H1 (cell line): ENCODE data around the gene SPAG8. TPM values are rescaled to one million over a fixed set of nuclear protein-coding genes. Genes with fewer than 3 reads are reported as not detected.
A peak's percentile ranks its signal among the peaks of the same experiment; 100 is the strongest.

Source experiments
- CTCF ChIA-PET: fragments of 300-600 bp; sonication (Branson Sonifier 250); formaldehyde crosslinking; loops from one replicate; lab custom pipeline; 2021; ENCODE audit not compliant: partially characterized antibody; lab: Charles Lee
- POLR2A ChIA-PET: fragments of 300-600 bp; sonication (Branson Sonifier 250); formaldehyde crosslinking; loops from one replicate; lab custom pipeline; 2021; ENCODE audit warnings: inconsistent platforms; ENCODE audit not compliant: partially characterized antibody; lab: Charles Lee
- DNase-seq, 2 experiments: peaks; one replicate each; pipeline versions ENCODE4 v3.0.0 to v3.0.0-alpha.2; 2010 to 2022; ENCODE audit warnings: low spot score in 2 of 2, low read depth in 1 of 2, mixed read lengths in 1 of 2
- FAIRE-seq: peaks from 2 replicates; lab custom pipeline; 2011; peaks lifted over from hg19 to GRCh38; lab: Jason Lieb, UNC
- H2AFZ ChIP-seq: 2 replicates; pipeline ENCODE4 v1.8.1; 2012; ENCODE audit warnings: low read length, inconsistent platforms
- H2AK5ac ChIP-seq: 2 replicates; pipeline ENCODE4 v1.6.1; 2013; ENCODE audit warnings: low read depth, low read length
- H2BK120ac ChIP-seq: replicated peaks from 2 replicates; pipeline ENCODE3; 2013; ENCODE audit warnings: low read depth, low read length, inconsistent platforms
- H2BK12ac ChIP-seq: 2 replicates; pipeline ENCODE4 v1.6.1; 2013; ENCODE audit warnings: low read depth, low read length
- H2BK15ac ChIP-seq: 2 replicates; pipeline ENCODE4 v1.6.1; 2013; ENCODE audit warnings: low read length
- H2BK20ac ChIP-seq: 2 replicates; pipeline ENCODE4 v1.6.1; 2013; ENCODE audit warnings: low read length
- H2BK5ac ChIP-seq: 2 replicates; pipeline ENCODE4 v1.6.1; 2013; ENCODE audit warnings: low read depth, low read length
- H3K14ac ChIP-seq: 2 replicates; pipeline ENCODE4 v1.6.1; 2013; ENCODE audit warnings: inconsistent platforms; ENCODE audit not compliant: insufficient read length
- H3K18ac ChIP-seq: 2 replicates; pipeline ENCODE4 v1.6.1; 2013; ENCODE audit warnings: low read length; ENCODE audit errors: extremely low read depth
- H3K23ac ChIP-seq: 2 replicates; pipeline ENCODE4 v1.6.1; 2013; ENCODE audit warnings: inconsistent platforms; ENCODE audit not compliant: insufficient read length
- H3K23me2 ChIP-seq: 2 replicates; pipeline ENCODE4 v1.6.1; 2013; ENCODE audit warnings: low read depth, low read length
- H3K27ac ChIP-seq: 2 replicates; pipeline ENCODE4 v1.6.1; 2011; ENCODE audit warnings: low read depth, low read length, inconsistent platforms
- H3K27me3 ChIP-seq, 4 experiments: replicated peaks in 1 of 4; 1 replicate in 1 of 4; 2 replicates in 3 of 4; pipeline versions ENCODE4 v1.6.1 to v1.8.1; 2011 to 2013; ENCODE audit warnings: low read length in 3 of 4, mild to moderate bottlenecking in 3 of 4, inconsistent platforms in 2 of 4, mixed read lengths in 2 of 4, moderate library complexity in 1 of 4; ENCODE audit not compliant: control insufficient read depth in 3 of 4, insufficient read depth in 3 of 4; ENCODE audit errors: extremely low read depth in 1 of 4
- H3K36me3 ChIP-seq, 4 experiments: 2 replicates each; pipeline versions ENCODE4 v1.6.1 to v1.8.1; 2011 to 2013; ENCODE audit warnings: mild to moderate bottlenecking in 4 of 4, low read length in 3 of 4, moderate library complexity in 2 of 4, control low read depth in 1 of 4, inconsistent platforms in 1 of 4; ENCODE audit not compliant: insufficient read depth in 4 of 4, control insufficient read depth in 2 of 4
- H3K4ac ChIP-seq: replicated peaks from 2 replicates; pipeline ENCODE3; 2013; ENCODE audit warnings: low read length, low read depth, mixed read lengths, inconsistent platforms; ENCODE audit not compliant: insufficient read length
- H3K4me1 ChIP-seq, 4 experiments: replicated peaks in 1 of 4; 1 replicate in 1 of 4; 2 replicates in 3 of 4; pipeline versions ENCODE4 v1.6.1 to v1.8.1; 2011 to 2013; ENCODE audit warnings: low read length in 3 of 4, inconsistent platforms in 2 of 4, mixed read lengths in 1 of 4; ENCODE audit not compliant: insufficient read depth in 4 of 4, control insufficient read depth in 3 of 4
- H3K4me2 ChIP-seq, 2 experiments: 2 replicates each; pipeline versions ENCODE4 v1.6.1 to v1.8.1; 2011 to 2013; ENCODE audit warnings: low read depth in 2 of 2, low read length in 2 of 2, control low read depth in 1 of 2, inconsistent platforms in 1 of 2, mild to moderate bottlenecking in 1 of 2; ENCODE audit not compliant: insufficient read depth in 1 of 2
- H3K4me3 ChIP-seq, 4 experiments: fragments of 200-600, 300-600 bp in 1 of 4; sonication (generic), shearing (Covaris generic), sonication (Bioruptor Twin) in 1 of 4; 2 replicates each; pipeline versions ENCODE4 v1.5.1 to v1.8.1; 2011 to 2016; ENCODE audit warnings: low read length in 4 of 4, low read depth in 3 of 4, control low read depth in 2 of 4, inconsistent platforms in 2 of 4, mild to moderate bottlenecking in 2 of 4, mixed read lengths in 1 of 4, moderate library complexity in 1 of 4; ENCODE audit not compliant: insufficient read depth in 2 of 4; ENCODE audit errors: extremely low read depth in 1 of 4
- H3K56ac ChIP-seq: replicated peaks from 2 replicates; pipeline ENCODE3; 2013; ENCODE audit warnings: low read depth, mild to moderate bottlenecking, mixed read lengths, low read length, inconsistent platforms; ENCODE audit not compliant: insufficient read length
- H3K79me1 ChIP-seq: 2 replicates; pipeline ENCODE4 v1.6.1; 2013; ENCODE audit warnings: low read depth, low read length, control low read depth
- H3K79me2 ChIP-seq, 2 experiments: 2 replicates each; pipeline versions ENCODE4 v1.6.1 to v1.8.1; 2012 to 2013; ENCODE audit warnings: low read length in 2 of 2, mild to moderate bottlenecking in 2 of 2, inconsistent platforms in 1 of 2; ENCODE audit not compliant: insufficient read depth in 2 of 2, control insufficient read depth in 1 of 2
- H3K9ac ChIP-seq, 4 experiments: replicated peaks in 1 of 4; 1 replicate in 1 of 4; 2 replicates in 3 of 4; pipeline versions ENCODE4 v1.6.1 to v1.8.1; 2011 to 2013; ENCODE audit warnings: low read depth in 3 of 4, low read length in 3 of 4, control low read depth in 2 of 4, mild to moderate bottlenecking in 2 of 4, moderate library complexity in 2 of 4, inconsistent platforms in 1 of 4; ENCODE audit errors: extremely low read depth in 1 of 4
- H3K9me3 ChIP-seq, 2 experiments: 2 replicates each; pipeline versions ENCODE4 v1.6.1 to v1.8.1; 2012 to 2013; ENCODE audit warnings: mild to moderate bottlenecking in 2 of 2, moderate library complexity in 2 of 2, control low read depth in 1 of 2, inconsistent platforms in 1 of 2, low read depth in 1 of 2, low read length in 1 of 2, mixed read lengths in 1 of 2; ENCODE audit not compliant: insufficient read depth in 2 of 2
- H4K20me1 ChIP-seq, 2 experiments: replicated peaks in 1 of 2; 2 replicates each; pipeline versions ENCODE3 to v1.8.1; 2011 to 2013; ENCODE audit warnings: inconsistent platforms in 2 of 2, low read length in 2 of 2, mild to moderate bottlenecking in 1 of 2; ENCODE audit not compliant: insufficient read depth in 2 of 2, control insufficient read depth in 1 of 2
- H4K5ac ChIP-seq: 2 replicates; pipeline ENCODE4 v1.6.1; 2013; ENCODE audit warnings: low read length, low read depth, mixed read lengths, inconsistent platforms; ENCODE audit not compliant: insufficient read length
- H4K8ac ChIP-seq: 2 replicates; pipeline ENCODE4 v1.8.0; 2013; ENCODE audit warnings: mild to moderate bottlenecking, moderate library complexity, low read length, inconsistent platforms; ENCODE audit not compliant: insufficient read depth; ENCODE audit errors: extremely low read depth
- H4K91ac ChIP-seq: replicated peaks from 2 replicates; pipeline ENCODE3; 2013; ENCODE audit warnings: low read length, mixed read lengths, inconsistent platforms; ENCODE audit not compliant: insufficient read length
- BCL11A ChIP-seq, 2 experiments: IDR thresholded peaks; one replicate each; pipeline ENCODE4 v1.6.1; 2011; ENCODE audit warnings: low read depth in 2 of 2, low read length in 2 of 2, mild to moderate bottlenecking in 2 of 2
- CREB1 ChIP-seq: IDR thresholded peaks from 2 replicates; pipeline ENCODE4 v1.6.1; 2012; ENCODE audit warnings: inconsistent platforms
- HDAC6 ChIP-seq: IDR thresholded peaks from one replicate; pipeline ENCODE4 v1.7.1; 2012; ENCODE audit warnings: low read depth, mild to moderate bottlenecking, inconsistent platforms, low read length, moderate library complexity
- JUN ChIP-seq: IDR thresholded peaks from 2 replicates; pipeline ENCODE4 v1.6.1; 2011; ENCODE audit warnings: low read depth, mild to moderate bottlenecking, improper control_type of control experiment, low read length
- JUND ChIP-seq: IDR thresholded peaks from 2 replicates; pipeline ENCODE4 v1.6.1; 2011; ENCODE audit warnings: mild to moderate bottlenecking, improper control_type of control experiment, low read length
- KDM5A ChIP-seq: fragments of 200-600 bp; IDR thresholded peaks from 2 replicates; pipeline ENCODE4 v1.7.1; 2012; ENCODE audit warnings: mild to moderate bottlenecking, low read length, inconsistent platforms, mixed read lengths
- MAFK ChIP-seq: IDR thresholded peaks from 2 replicates; pipeline ENCODE4 v1.6.1; 2012; ENCODE audit warnings: low read depth, mild to moderate bottlenecking, improper control_type of control experiment, low read length
- NRF1 ChIP-seq: IDR thresholded peaks from 2 replicates; pipeline ENCODE4 v1.6.1; 2011; ENCODE audit warnings: mild to moderate bottlenecking, low read depth, low read length, improper control_type of control experiment
- PHF8 ChIP-seq: fragments of 200-600 bp; sonication (generic); conservative IDR thresholded peaks from 2 replicates; pipeline ENCODE4 v1.7.1; 2012; ENCODE audit warnings: low read depth, mild to moderate bottlenecking, inconsistent platforms, low read length, moderate library complexity
- POU5F1 ChIP-seq: IDR thresholded peaks from 2 replicates; pipeline ENCODE4 v1.6.1; 2011; ENCODE audit warnings: low read depth, mild to moderate bottlenecking, low read length, moderate library complexity
- RFX5 ChIP-seq: IDR thresholded peaks from 2 replicates; pipeline ENCODE4 v1.6.1; 2011; ENCODE audit warnings: low read depth, low read length, improper control_type of control experiment, borderline replicate concordance
- SIN3A ChIP-seq, 2 experiments: IDR thresholded peaks in 1 of 2; conservative IDR thresholded peaks in 1 of 2; 2 replicates each; pipeline ENCODE4 v1.6.1; 2011 to 2012; ENCODE audit warnings: low read length in 2 of 2, improper control_type of control experiment in 1 of 2, low read depth in 1 of 2, mild to moderate bottlenecking in 1 of 2
- SP2 ChIP-seq: IDR thresholded peaks from 2 replicates; pipeline ENCODE4 v1.6.1; 2012; ENCODE audit warnings: mild to moderate bottlenecking, low read length, inconsistent platforms
- TAF1 ChIP-seq: IDR thresholded peaks from 2 replicates; pipeline ENCODE4 v1.6.1; 2011; ENCODE audit warnings: mild to moderate bottlenecking, low read depth, low read length
- TBP ChIP-seq: IDR thresholded peaks from 2 replicates; pipeline ENCODE4 v1.6.1; 2011; ENCODE audit warnings: low read depth, low read length, improper control_type of control experiment
- WGBS, 2 experiments: shearing (Covaris generic) in 1 of 2; methylation state at CpG; one replicate each; pipeline versions ENCODE4 v1.1.6 to v1.1.7; 2013 to 2015; ENCODE audit warnings: low lambda C conversion rate in 2 of 2, mixed read lengths in 2 of 2, inconsistent platforms in 1 of 2, low coverage in 1 of 2, missing lambda C conversion rate in 1 of 2; ENCODE audit not compliant: insufficient replicate concordance in 2 of 2, insufficient coverage in 1 of 2, insufficient read length in 1 of 2; ENCODE audit errors: extremely low coverage in 1 of 2, missing lambda C conversion rate in 1 of 2; 5-methylcytosine and 5-hydroxymethylcytosine counted together
- polyA plus RNA-seq, 7 experiments: library from polyadenylated mRNA; depleted of rRNA in 3 of 7; stranded (reverse) in 5 of 7; unstranded in 2 of 7; fragments of >200 nt in 5 of 7; fragments of 200-250 nt in 2 of 7; gene quantifications; 1 replicate in 5 of 7; 2 replicates in 1 of 7; 4 replicates in 1 of 7; pipeline versions ENCODE4 v1.2.1 to v1.2.3, GENCODE V29; 2011 to 2013; ENCODE audit warnings: missing spikeins in 2 of 7, mixed read lengths in 2 of 7
- total RNA-seq: library from RNA; stranded (reverse); fragmentation: NEBNext Ultra II Directional; extraction: Animal tissue kit (Norgen Biotek cat#: 25700); gene quantifications from 2 replicates; pipeline ENCODE4 v1.2.1, GENCODE V29; 2021

Gene SPAG8
- total and polyA plus RNA-seq, 2 of the 8 experiments (the other 6 are each of a cell fraction or from before 2014, with no cell fraction given): 0.37 to 0.44 TPM

GRCh38 chr9:35835766-35836165 is 23.7 kb upstream of the SPAG8 start:
- Histone ChIP-seq H4K20me1 (no peaks in the 10 kb centered on the region), H3K9ac (no peak overlapping the region), H3K4ac (no peak overlapping the region), H2AFZ (no peak overlapping the region), H3K56ac (no peak overlapping the region), H4K8ac (no peak overlapping the region), H2BK15ac (no peak overlapping the region), H2AK5ac (peak overlapping the region; percentile 10; the same call in 1 of the 2 replicates), H3K27me3 (no peaks in the 10 kb centered on the region; a peak in 1 of 7 replicates), H2BK5ac (no peak overlapping the region), H2BK12ac (no peak overlapping the region), H3K4me3 (no peak overlapping the region), H3K23ac (no peak overlapping the region), H3K4me1 (peaks cover 0 to 3% (median 1%) of the 10 kb centered on the region in 4 experiments; a peak in 4 of 7 replicates), H3K36me3 (no peaks in the 10 kb centered on the region), H3K14ac (no peak overlapping the region), H3K27ac (no peak overlapping the region), H4K91ac (no peak overlapping the region), H3K23me2 (no peaks in the 10 kb centered on the region), H2BK120ac (no peak overlapping the region), H2BK20ac (no peak overlapping the region), H4K5ac (no peak overlapping the region), H3K79me1 (no peaks in the 10 kb centered on the region), H3K18ac (no peak overlapping the region), H3K4me2 (no peak overlapping the region), H3K9me3 (no peaks in the 10 kb centered on the region), H3K79me2 (no peaks in the 10 kb centered on the region)
- WGBS, 2 experiments: 88% methylated on average over 2 of the region's 2 CpGs; no CpG with 5 or more reads in 1 of the 2 experiments
- DNase-seq (no peak), FAIRE-seq (no peak)
- POLR2A ChIA-PET: interaction anchor here (0.9 to 3.2 kb wide), 4 partner anchors 10 to 104 kb away, joined by 3 to 18 read pairs (median 3); partner anchors contain the start of genes CREB3 and TLN1
- CTCF ChIA-PET: interaction anchor here (0.7 to 16.5 kb wide), 34 partner anchors 10 to 211 kb away, joined by 3 to 172 read pairs (median 4); partner anchors contain the start of genes CREB3, FAM221B, HINT2 and NPR2
- TF ChIP-seq TAF1 (no peak), KDM5A (no peak), HDAC6 (no peak), RFX5 (no peak), JUN (no peak), CREB1 (no peak), SIN3A (conservative IDR thresholded peaks at IDR 0.05 in 1 of 2, IDR thresholded peaks at IDR 0.05 in 1 of 2; ENCODE audit: low read depth in 1 of 2, low read length in 2 of 2) (no peak), JUND (no peak), PHF8 (no peak), NRF1 (no peak), TBP (no peak), SP2 (no peak), BCL11A (IDR thresholded peaks at IDR 0.05; ENCODE audit: low read depth in 2 of 2, low read length in 2 of 2) (no peak), MAFK (no peak), POU5F1 (no peak)
